ENCODE measurements around the gene CCN2.

Gene CCN2

GRCh38 chr6:131923356-131923755 is 27.8 kb downstream of the CCN2 start:
- intact Hi-C loops (cut with DNase I; ENCODE audit: low total_unique reads): loop anchor here (5.0 kb wide), 1 partner anchor 239 kb away; no protein-coding TSS in a partner anchor

DNA sequence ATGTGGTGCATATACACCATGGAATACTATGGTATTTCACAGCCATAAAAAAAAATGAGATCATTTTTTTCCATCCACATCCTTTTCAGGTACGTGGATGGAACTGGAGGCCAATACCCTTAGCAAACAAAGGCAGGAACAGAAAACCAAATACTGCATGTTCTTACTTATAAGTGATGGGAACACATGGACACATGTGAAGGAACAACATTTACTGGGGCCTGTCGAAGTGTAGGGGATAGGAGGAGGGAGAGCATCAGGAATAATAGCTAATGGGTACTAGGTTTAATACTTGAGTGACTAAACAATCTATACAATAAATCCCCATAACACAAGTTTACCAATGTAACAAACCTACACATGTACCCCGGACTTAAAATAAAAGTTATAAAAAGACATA is 30.5 kb downstream of the CCN2 start:
- Histone ChIP-seq H3K36me3 (no peaks in the 10 kb centered on the region), H3K4me1 (peaks cover 0 to 7% (median 2%) of the 10 kb centered on the region in 4 donors), H3K27ac (no peak overlapping the region), H3K27me3 (no peaks in the 10 kb centered on the region), H3K9me3 (peaks cover 0 to 13% (median 4%) of the 10 kb centered on the region in 3 donors), H3K4me3 (no peak overlapping the region)
- no peak for DNase-seq
- no peak for TF ChIP-seq CTCF (IDR thresholded peaks at IDR 0.05)
- intact Hi-C loops (cut with DNase I; ENCODE audit: low total_unique reads): loop anchor here (5.0 kb wide), 1 partner anchor 242 kb away; no protein-coding TSS in a partner anchor

More at GRCh38 chr6:131923356-131923755, 27.8 kb downstream of the CCN2 start:
- DNase-seq: no peak
- no peak overlapping the region for H3K27ac ChIP-seq
- H3K36me3 ChIP-seq: no peaks in the 10 kb centered on the region
- no peak overlapping the region for H3K4me3 ChIP-seq
- no peaks in the 10 kb centered on the region for H3K27me3 ChIP-seq
- TF ChIP-seq CTCF (IDR thresholded peaks at IDR 0.05): peak; percentile 31 to 35
- H3K4me1 ChIP-seq: peaks cover 0 to 7% (median 2%) of the 10 kb centered on the region in 4 donors
- peaks cover 0 to 13% (median 4%) of the 10 kb centered on the region in 3 donors for H3K9me3 ChIP-seq

DNA sequence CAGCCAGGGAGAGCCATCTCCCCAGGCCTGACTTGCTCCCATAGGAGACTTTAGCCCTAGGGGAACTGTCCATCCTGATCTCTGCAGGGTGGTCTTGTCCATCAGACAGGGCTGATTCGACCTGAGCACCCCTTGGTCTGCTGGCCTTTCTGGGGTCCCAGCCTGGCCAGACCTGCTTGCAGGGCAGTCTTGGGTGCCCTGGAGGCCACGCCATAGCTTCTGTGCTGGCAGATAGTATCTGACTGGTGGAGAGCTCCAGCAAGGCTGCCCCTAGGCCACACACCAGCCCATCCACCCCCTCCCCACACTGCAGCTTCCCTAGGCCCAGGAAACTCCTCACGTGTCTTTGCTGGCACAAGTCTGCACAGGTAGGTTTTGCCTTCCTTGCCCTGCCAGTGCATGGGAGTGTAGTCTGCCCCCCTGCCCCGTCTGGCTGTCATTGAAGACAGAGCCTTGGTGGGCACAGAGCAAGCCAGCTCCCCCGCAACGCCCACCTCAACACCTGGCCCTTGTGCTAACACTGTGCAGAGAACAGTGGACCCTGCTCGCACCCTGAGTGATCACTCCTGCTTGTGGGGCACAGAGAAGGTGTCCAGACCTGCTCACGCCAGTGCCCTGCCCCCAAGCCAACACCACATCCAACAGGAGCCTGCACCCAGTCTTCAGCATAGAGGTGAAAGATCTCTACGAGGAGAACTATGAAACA is 32.4 kb downstream of the CCN2 start:
- Histone ChIP-seq H3K36me3 (no peaks in the 10 kb centered on the region), H3K9me3 (peaks cover 0 to 10% (median 4%) of the 10 kb centered on the region in 3 donors), H3K4me1 (no peaks in the 10 kb centered on the region), H3K27me3 (no peaks in the 10 kb centered on the region), H3K27ac (no peak overlapping the region), H3K4me3 (no peak overlapping the region)
- DNase-seq: no peak
- intact Hi-C loops (cut with DNase I; ENCODE audit: low total_unique reads): no loop called here
- no peak for TF ChIP-seq CTCF (IDR thresholded peaks at IDR 0.05)

DNA sequence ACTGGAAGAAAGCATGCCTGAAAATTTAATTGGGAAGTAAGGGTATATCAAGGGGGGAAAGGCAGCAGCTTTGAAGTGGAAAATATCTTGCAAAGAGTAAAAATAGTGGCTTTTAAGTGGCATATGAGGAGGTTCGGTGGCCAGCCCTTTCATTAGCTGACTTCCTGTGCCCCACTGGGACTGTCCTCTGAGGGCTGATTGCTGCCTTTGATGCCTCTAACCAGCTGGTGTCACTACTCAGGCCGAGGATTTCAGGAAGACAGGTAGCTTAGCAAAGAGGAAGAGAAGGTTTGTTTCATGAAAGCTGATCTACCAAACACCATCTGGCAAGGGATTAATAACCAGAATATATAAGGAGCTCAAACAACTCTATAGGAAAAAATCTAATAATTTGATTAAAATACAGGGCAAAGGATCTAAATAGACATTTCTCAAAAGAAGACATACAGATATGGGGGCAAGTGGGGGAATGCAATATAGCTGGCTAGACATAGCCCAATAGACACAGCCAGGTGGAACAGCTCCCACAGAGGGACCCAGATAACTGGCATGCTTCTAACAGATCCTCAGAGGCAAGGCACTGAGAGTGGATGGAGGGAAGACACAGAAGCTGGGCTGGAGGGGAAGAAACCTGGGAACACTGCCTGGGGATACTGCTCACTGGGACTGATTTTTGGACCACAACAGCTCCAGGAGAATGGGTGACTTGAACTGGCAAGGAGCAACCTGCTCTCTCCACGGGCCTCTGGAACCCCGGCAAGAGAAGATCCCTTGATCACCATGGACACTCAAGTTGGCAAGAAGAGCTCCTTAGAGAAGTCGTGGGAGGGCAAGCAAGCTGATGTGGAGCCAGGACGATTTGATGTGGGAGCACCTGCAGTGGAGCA is 33.2 kb downstream of the CCN2 start:
- H3K27ac ChIP-seq: no peak overlapping the region
- H3K4me1 ChIP-seq: no peaks in the 10 kb centered on the region
- H3K9me3 ChIP-seq: peaks cover 0 to 6% (median 0%) of the 10 kb centered on the region in 3 donors
- H3K36me3 ChIP-seq: no peaks in the 10 kb centered on the region
- no peaks in the 10 kb centered on the region for H3K27me3 ChIP-seq
- intact Hi-C loops (cut with DNase I; ENCODE audit: low total_unique reads): no loop called here
- DNase-seq: no peak
- H3K4me3 ChIP-seq: no peak overlapping the region
- no peak for TF ChIP-seq CTCF (IDR thresholded peaks at IDR 0.05)

DNA sequence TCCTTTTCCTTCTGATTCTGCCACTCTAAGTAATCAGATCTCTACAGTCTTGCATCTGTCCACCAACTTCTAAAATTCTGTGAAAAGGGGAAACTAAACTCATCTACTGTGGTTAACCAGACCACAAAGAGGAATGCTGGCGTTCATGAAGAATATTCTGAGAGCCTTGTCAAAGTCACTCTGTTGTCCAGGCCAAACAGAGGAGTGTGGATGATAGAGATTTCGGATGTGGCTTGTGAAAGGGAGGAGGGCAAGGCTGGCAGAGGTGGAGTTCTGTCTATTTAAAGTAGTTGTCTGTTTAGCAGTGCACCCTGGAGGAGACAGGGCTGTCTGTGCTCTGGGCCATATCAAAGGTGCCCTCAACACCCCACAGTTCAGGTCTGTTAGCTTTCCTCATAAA is 33.9 kb downstream of the CCN2 start:
- no peak for TF ChIP-seq CTCF (IDR thresholded peaks at IDR 0.05)
- intact Hi-C loops (cut with DNase I; ENCODE audit: low total_unique reads): no loop called here
- Histone ChIP-seq H3K4me3 (no peak overlapping the region), H3K4me1 (no peaks in the 10 kb centered on the region), H3K27me3 (no peaks in the 10 kb centered on the region), H3K9me3 (peaks cover 0 to 4% (median 0%) of the 10 kb centered on the region in 3 donors), H3K27ac (no peak overlapping the region), H3K36me3 (no peaks in the 10 kb centered on the region)
- no peak for DNase-seq
